ENCODE measurements around the gene ADSS2. TPM values are rescaled to one million over a fixed set of nuclear protein-coding genes. Genes with fewer than 3 reads are reported as not detected.
"Not testable (repeated sequence)": the region's sequence is repeated elsewhere in the genome, so short reads cannot be mapped to it uniquely, and the experiment has no call there.

ADSS2 gene
- total RNA-seq = 10 to 100 TPM; 53.3 to 54.6 TPM

GRCh38 chr1:244451539-244451950 lies at the start of gene ADSS2:
ADSS2 (minus strand) TSS chr1:244451909; CDS start chr1:244451817, 92 bp downstream.
- peaks cover 40% of the 10 kb centered on the region for H3K4me1 Mint-ChIP-seq (ENCODE audit: low read depth)
- H3K36me3 Mint-ChIP-seq (ENCODE audit: low read depth) = peaks cover 37% of the 10 kb centered on the region
- peak within 1 kb of the TSS; percentile 90 for H3K4me3 Mint-ChIP-seq
- ChIA-PET POLR2A (interaction anchor here (0.6 to 1.6 kb wide), 10 partner anchors 9 to 180 kb away, joined by 3 to 13 read pairs (median 4); partner anchors contain the start of gene CATSPERE), CTCF (no interaction called here)
- H3K27me3 Mint-ChIP-seq (ENCODE audit: low read depth) = no peaks in the 10 kb centered on the region
- DNase-seq (no peak), ATAC-seq (no peak)
- peak within 1 kb of the TSS; percentile 95 for H3K27ac Mint-ChIP-seq
- no peaks in the 10 kb centered on the region for H3K9me3 Mint-ChIP-seq (ENCODE audit: insufficient read depth)

DNA sequence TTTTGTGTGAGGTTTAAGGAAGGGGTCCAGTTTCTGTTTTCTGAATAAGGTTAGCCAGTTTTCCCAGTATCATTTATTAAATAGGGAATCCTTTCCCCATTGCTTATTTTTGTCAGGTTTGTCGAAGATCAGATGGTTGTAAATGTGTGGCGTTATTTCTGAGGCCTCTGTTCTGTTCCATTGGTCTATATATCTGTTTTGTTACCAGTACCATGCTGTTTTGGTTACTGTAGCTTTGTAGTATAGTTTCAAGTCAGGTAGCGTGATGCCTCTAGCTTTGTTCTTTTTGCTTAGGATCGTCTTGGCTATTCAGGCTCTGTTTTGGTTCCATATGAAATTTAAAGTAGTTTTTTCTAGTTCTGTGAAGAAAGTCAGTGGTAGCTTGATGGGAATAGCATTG lies 48.8 kb upstream of the ADSS2 start:
- H3K27ac Mint-ChIP-seq; ATAC-seq; CTCF ChIA-PET; DNase-seq; H3K4me3 Mint-ChIP-seq; POLR2A ChIA-PET; H3K4me1 Mint-ChIP-seq (ENCODE audit: low read depth); H3K27me3 Mint-ChIP-seq (ENCODE audit: low read depth); H3K36me3 Mint-ChIP-seq (ENCODE audit: low read depth); H3K9me3 Mint-ChIP-seq (ENCODE audit: insufficient read depth): not testable (repeated sequence)

DNA sequence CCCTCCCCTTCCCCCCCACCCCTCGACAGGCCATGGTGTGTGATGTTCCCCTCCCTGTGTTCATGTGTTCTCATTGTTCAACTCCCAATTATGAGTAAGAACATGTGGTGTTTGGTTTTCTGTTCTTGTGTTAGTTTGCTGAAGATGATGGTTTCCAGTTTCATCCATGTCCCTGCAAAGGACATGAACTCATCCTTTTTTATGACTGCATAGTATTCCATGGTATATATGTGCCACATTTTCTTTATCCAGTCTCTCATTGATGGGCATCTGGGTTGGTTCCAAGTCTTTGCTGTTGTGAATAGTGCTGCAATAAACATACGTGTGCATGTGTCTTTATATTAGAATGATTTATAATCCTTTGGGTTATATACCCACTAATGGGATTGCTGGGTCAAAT lies 47.8 kb upstream of the ADSS2 start:
- DNase-seq; CTCF ChIA-PET; POLR2A ChIA-PET; ATAC-seq; H3K4me3 Mint-ChIP-seq; H3K36me3 Mint-ChIP-seq (ENCODE audit: low read depth); H3K4me1 Mint-ChIP-seq (ENCODE audit: low read depth); H3K27me3 Mint-ChIP-seq (ENCODE audit: low read depth); H3K27ac Mint-ChIP-seq; H3K9me3 Mint-ChIP-seq (ENCODE audit: insufficient read depth): not testable (repeated sequence)

DNA sequence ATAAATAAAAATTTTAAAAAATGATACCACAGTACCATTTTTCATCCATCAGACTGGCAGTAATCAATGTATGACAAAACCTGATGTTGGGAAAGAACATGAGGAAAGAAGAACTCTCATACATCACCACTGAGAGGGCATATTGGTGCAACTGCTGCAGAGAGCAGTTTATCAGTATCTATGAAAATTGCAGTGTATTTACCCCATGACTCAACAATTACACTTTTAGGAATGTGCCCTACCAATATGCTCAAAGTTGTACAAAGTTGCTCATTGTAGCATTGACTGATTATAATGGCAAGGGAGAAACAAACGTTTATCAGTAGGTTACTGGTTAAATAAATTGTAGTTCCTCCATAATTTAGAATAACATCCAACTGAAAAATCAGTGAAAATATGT lies 46.1 kb upstream of the ADSS2 start:
- Mint-ChIP-seq H3K9me3 (ENCODE audit: insufficient read depth) (no peaks in the 10 kb centered on the region), H3K4me3 (no peak overlapping the region), H3K27me3 (ENCODE audit: low read depth) (peaks cover 2% of the 10 kb centered on the region), H3K4me1 (ENCODE audit: low read depth) (no peaks in the 10 kb centered on the region), H3K36me3 (ENCODE audit: low read depth) (no peaks in the 10 kb centered on the region), H3K27ac (no peak overlapping the region)
- DNase-seq (no peak), ATAC-seq (no peak)
- CTCF ChIA-PET = no interaction called here
- POLR2A ChIA-PET = no interaction called here

- DNase-seq (no peak), ATAC-seq (no peak)
- CTCF ChIA-PET = no interaction called here
- POLR2A ChIA-PET = no interaction called here
- Mint-ChIP-seq H3K9me3 (ENCODE audit: insufficient read depth) (no peaks in the 10 kb centered on the region), H3K4me3 (no peak overlapping the region), H3K4me1 (ENCODE audit: low read depth) (no peaks in the 10 kb centered on the region), H3K36me3 (ENCODE audit: low read depth) (no peaks in the 10 kb centered on the region), H3K27ac (no peak overlapping the region), H3K27me3 (ENCODE audit: low read depth) (peaks cover 2% of the 10 kb centered on the region)
Observed at GRCh38 chr1:244496186-244496585, 44.5 kb upstream of the ADSS2 start.

DNA sequence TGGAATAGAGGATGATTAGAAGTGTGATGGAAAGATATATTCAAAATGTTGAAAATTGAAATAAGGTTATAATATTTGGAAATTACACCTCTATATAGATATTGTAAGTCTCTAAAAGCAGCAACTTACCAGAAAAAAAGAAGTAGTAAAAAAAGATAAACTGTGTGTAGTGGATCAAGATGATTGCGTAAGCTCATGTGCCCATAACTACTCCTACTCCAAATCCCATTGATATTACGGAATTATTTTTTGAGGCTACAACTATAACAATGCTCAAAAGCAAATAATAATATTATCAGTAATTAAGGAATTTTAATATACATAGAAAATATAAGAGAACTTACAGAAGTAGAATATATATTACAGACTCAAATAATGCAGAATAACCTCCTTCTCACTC lies 42.9 kb upstream of the ADSS2 start:
- Mint-ChIP-seq H3K9me3 (ENCODE audit: insufficient read depth) (no peaks in the 10 kb centered on the region), H3K4me1 (ENCODE audit: low read depth) (no peaks in the 10 kb centered on the region), H3K27me3 (ENCODE audit: low read depth) (no peaks in the 10 kb centered on the region), H3K4me3 (no peak overlapping the region), H3K36me3 (ENCODE audit: low read depth) (no peaks in the 10 kb centered on the region), H3K27ac (no peak overlapping the region)
- ChIA-PET CTCF (no interaction called here), POLR2A (no interaction called here)
- ATAC-seq (no peak), DNase-seq (no peak)

DNA sequence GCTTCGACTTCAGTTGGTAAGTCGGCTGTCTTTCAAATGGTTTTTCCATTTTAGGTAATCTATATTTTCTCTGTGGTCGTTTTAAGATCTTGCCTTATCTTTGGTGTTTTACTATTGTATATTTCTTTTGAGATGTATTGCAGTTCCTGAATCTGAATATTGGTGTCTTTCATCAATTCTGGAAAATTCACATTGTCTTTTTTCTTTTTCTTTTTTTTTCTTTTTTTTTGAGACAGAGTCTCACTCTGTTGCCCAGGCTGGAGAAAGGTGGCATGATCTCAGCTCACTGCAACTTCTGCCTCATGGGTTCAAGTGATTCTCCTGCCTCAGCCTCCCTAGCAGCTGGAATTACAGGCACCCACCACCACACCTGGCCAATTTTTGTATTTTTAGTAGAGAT lies 33.3 kb upstream of the ADSS2 start:
- H3K27ac Mint-ChIP-seq; POLR2A ChIA-PET; ATAC-seq; H3K27me3 Mint-ChIP-seq (ENCODE audit: low read depth); H3K4me3 Mint-ChIP-seq; H3K9me3 Mint-ChIP-seq (ENCODE audit: insufficient read depth); H3K36me3 Mint-ChIP-seq (ENCODE audit: low read depth); DNase-seq; H3K4me1 Mint-ChIP-seq (ENCODE audit: low read depth): not testable (repeated sequence)
- CTCF ChIA-PET = interaction anchor here (0.6 kb wide), 1 partner anchor 20 kb away, joined by 7 read pairs; no protein-coding TSS in a partner anchor

DNA sequence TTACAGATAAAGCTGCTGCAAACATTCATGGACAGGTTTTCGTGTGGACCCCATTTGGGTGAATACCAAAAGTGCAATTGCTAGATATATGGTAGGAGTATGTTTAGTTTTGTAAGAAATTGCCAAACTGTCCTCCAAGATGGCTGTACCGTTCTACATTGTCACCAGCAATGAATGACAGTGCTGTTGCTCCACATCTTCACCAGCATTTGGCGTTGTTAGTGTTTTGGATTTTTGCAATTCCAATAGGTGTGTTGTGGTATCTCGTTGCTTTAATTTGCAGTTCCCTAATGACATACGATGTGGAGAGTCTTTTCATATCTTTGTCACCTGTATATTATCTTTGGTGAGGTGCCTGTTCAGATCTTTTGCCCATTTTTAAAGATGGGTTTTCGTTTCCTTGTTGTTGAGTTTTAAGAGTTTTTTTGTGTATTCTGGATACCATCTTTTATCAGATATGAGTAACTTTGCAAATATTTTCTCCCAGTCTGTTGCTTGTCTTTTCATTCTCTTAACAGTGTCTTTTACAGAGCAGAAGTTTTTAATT lies 21.4 kb upstream of the ADSS2 start:
- Mint-ChIP-seq H3K27ac (no peak overlapping the region), H3K27me3 (ENCODE audit: low read depth) (no peaks in the 10 kb centered on the region), H3K4me1 (ENCODE audit: low read depth) (no peaks in the 10 kb centered on the region), H3K36me3 (ENCODE audit: low read depth) (no peaks in the 10 kb centered on the region), H3K9me3 (ENCODE audit: insufficient read depth) (peaks cover 5% of the 10 kb centered on the region), H3K4me3 (no peak overlapping the region)
- CTCF ChIA-PET = no interaction called here
- POLR2A ChIA-PET = interaction anchor here (0.6 kb wide), 1 partner anchor 1076 kb away, joined by 3 read pairs; no protein-coding TSS in a partner anchor
- ATAC-seq = no peak
- DNase-seq = no peak

GRCh38 chr1:244466724-244467123 lies 15.0 kb upstream of the ADSS2 start:
- ATAC-seq (no peak), DNase-seq (no peak)
- Mint-ChIP-seq H3K4me1 (ENCODE audit: low read depth) (peaks cover under 1% of the 10 kb centered on the region), H3K27ac (no peak overlapping the region), H3K4me3 (no peak overlapping the region), H3K27me3 (ENCODE audit: low read depth) (no peaks in the 10 kb centered on the region), H3K36me3 (ENCODE audit: low read depth) (no peaks in the 10 kb centered on the region), H3K9me3 (ENCODE audit: insufficient read depth) (no peaks in the 10 kb centered on the region)
- POLR2A ChIA-PET = no interaction called here
- CTCF ChIA-PET = no interaction called here

DNA sequence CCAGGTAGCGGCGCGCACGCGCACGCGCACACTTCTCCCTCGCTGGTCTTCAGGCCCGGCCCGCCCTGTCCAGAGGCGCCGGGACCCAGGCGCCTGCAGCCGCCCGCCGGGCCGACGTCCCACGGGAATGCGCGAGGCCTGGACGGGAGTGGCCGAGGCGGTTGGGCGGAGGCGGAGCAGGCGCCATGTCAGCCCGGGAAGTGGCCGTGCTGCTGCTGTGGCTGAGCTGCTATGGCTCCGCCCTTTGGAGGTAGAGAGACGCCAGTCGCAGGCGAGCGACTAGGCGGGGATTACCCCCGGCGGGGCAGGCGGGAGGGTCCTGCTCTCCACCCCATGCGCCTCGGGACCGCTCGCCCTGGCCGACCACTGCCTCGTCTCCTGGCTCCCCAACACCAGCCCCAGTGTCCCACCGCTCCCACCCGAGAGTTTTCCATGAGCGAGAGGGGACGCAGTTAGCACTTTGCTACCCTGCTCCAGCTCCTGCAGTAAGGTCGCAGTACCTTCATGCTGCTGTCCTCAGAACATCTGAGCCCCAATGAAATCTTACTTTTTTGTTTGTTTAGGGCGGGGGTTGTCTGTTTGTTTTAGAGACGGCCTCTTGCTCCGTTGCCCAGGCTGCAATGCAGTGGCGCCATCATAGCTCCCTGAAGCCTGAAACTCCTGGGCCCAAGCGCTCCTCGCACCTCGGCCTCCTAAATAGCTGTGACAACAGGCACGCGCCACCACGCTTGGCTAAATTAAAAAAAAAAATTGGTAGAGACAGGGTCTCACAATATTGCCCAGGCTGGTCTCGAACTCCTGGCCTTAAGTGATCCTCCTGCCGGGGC lies 9.7 kb upstream of the ADSS2 start, which contains the start of gene CATSPERE:
Gene CATSPERE (plus strand): TSS at position 29 of the 827 bp plus-strand sequence. CDS start 157 bp downstream, at position 186.
- ChIA-PET POLR2A (interaction anchor here (0.7 to 2.3 kb wide), 6 partner anchors 10 to 413 kb away, joined by 3 to 7 read pairs (median 3); partner anchors contain the start of genes ADSS2 and HNRNPU), CTCF (interaction anchor here (1.0 kb wide), 1 partner anchor 47 kb away, joined by 3 read pairs; no protein-coding TSS in a partner anchor)
- Mint-ChIP-seq H3K27me3 (ENCODE audit: low read depth) (no peaks in the 10 kb centered on the region), H3K36me3 (ENCODE audit: low read depth) (peaks cover 18% of the 10 kb centered on the region), H3K9me3 (ENCODE audit: insufficient read depth) (peaks cover 7% of the 10 kb centered on the region), H3K27ac (peak within 1 kb of the TSS; percentile 87), H3K4me3 (peak within 1 kb of the TSS; percentile 72), H3K4me1 (ENCODE audit: low read depth) (peaks cover 17% of the 10 kb centered on the region)
- DNase-seq = peak; percentile 80
- ATAC-seq = peak; percentile 99

GRCh38 chr1:244460197-244460596 lies 8.5 kb upstream of the ADSS2 start:
- peaks cover 18% of the 10 kb centered on the region for H3K36me3 Mint-ChIP-seq (ENCODE audit: low read depth)
- H3K27me3 Mint-ChIP-seq (ENCODE audit: low read depth) = no peaks in the 10 kb centered on the region
- POLR2A ChIA-PET = interaction anchor here (1.2 kb wide), 1 partner anchor 375 kb away, joined by 5 read pairs; the partner anchor contains the start of gene COX20
- H3K4me1 Mint-ChIP-seq (ENCODE audit: low read depth) = peaks cover 17% of the 10 kb centered on the region
- H3K9me3 Mint-ChIP-seq (ENCODE audit: insufficient read depth) = peaks cover 7% of the 10 kb centered on the region
- ATAC-seq (no peak), DNase-seq (peak; percentile 59)
- peak overlapping the region; percentile 54 for H3K4me3 Mint-ChIP-seq
- peak overlapping the region; percentile 78 for H3K27ac Mint-ChIP-seq
- CTCF ChIA-PET = no interaction called here

DNA sequence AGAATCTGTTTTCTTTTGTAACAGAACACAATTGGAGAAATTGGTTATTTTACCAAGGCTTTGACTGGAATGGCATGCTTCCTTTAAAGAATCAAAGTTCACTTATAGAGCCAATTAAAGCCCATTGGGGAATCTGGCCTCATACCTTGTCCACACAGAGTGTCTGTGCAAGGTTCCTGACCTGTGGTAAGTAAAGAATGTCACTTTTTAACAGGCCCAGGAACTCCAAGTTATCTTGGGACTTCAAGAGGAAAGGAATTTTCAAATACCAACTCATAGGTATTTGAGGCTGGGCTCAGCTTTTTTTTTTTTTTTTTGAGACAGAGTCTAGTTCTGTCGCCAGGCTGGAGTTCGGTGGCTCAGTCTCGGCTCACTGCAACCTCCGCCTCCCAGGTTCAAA lies 7.1 kb upstream of the ADSS2 start:
- Mint-ChIP-seq H3K9me3 (ENCODE audit: insufficient read depth) (peaks cover 7% of the 10 kb centered on the region), H3K27me3 (ENCODE audit: low read depth) (no peaks in the 10 kb centered on the region), H3K36me3 (ENCODE audit: low read depth) (peaks cover 20% of the 10 kb centered on the region), H3K27ac (no peak overlapping the region), H3K4me1 (ENCODE audit: low read depth) (peaks cover 17% of the 10 kb centered on the region), H3K4me3 (no peak overlapping the region)
- DNase-seq (no peak), ATAC-seq (no peak)
- POLR2A ChIA-PET = interaction anchor here (0.6 kb wide), 1 partner anchor 135 kb away, joined by 6 read pairs; no protein-coding TSS in a partner anchor
- CTCF ChIA-PET = no interaction called here

All from activated CD8-positive, alpha-beta T cell treated with anti-CD3 and anti-CD28 coated beads, Interleukin-2, amount 10 ng/mL, durations not matched to agents 7 days and 5 days (primary cell).